Neural cell (in vitro differentiated cells): ENCODE results near the gene PRDM12.

ENCODE experiments used
- EP300 ChIP-seq: fragments of 450-650 bp; conservative IDR thresholded peaks from 2 replicates; pipeline ENCODE4 v1.6.1; 2014; ENCODE audit warnings: antibody characterized with exemption, mild to moderate bottlenecking, moderate library complexity; ENCODE audit not compliant: poor library complexity, severe bottlenecking
- EZH2 ChIP-seq: fragments of 200-600, 300-800 bp; shearing (Covaris generic), sonication (generic); IDR thresholded peaks from 2 replicates; pipeline ENCODE4 v1.6.1; 2014; ENCODE audit warnings: antibody characterized with exemption, low read length, borderline replicate concordance, mild to moderate bottlenecking; ENCODE audit not compliant: insufficient read depth, poor library complexity, severe bottlenecking
- POLR2AphosphoS5 ChIP-seq: IDR thresholded peaks from 2 replicates; pipeline ENCODE4 v1.6.1; 2012
- TAF1 ChIP-seq: IDR thresholded peaks from 2 replicates; pipeline ENCODE4 v1.6.1; 2012; ENCODE audit warnings: low read depth
- TF ChIP-seq, protein P1 (sequence below): fragments of 450-650 bp; IDR thresholded peaks from 2 replicates; pipeline ENCODE4 v1.5.1; 2014; ENCODE audit warnings: antibody characterized with exemption, mild to moderate bottlenecking, moderate library complexity; ENCODE audit not compliant: poor library complexity, severe bottlenecking
- TF ChIP-seq, protein P2 (sequence below): IDR thresholded peaks from 2 replicates; pipeline ENCODE4 v1.6.1; 2012; ENCODE audit warnings: borderline replicate concordance

DNA sequence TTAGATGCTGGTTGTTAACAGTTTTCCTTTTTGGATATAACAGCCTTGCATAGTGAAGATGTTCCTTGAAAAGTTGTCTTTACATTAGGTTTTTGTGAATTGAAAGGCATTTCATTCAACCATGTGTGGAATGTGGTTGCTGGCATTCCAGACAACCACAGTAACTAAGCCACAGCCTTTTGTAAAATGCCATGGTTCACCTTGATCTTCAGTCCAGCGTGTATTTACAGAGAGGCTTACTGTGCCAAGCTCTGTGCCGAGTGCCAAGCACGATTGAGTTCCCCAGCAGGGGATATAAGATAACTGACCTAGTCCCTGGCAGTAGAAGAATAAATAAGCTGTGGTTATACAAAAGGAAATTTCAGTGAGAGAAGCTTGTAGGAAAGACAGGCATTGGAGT, 34.1 kb downstream of the PRDM12 start:
- TF ChIP-seq POLR2AphosphoS5 (no peak), EP300 (no peak), EZH2 (no peak), TAF1 (no peak)
- TF ChIP-seq, protein P1, sequence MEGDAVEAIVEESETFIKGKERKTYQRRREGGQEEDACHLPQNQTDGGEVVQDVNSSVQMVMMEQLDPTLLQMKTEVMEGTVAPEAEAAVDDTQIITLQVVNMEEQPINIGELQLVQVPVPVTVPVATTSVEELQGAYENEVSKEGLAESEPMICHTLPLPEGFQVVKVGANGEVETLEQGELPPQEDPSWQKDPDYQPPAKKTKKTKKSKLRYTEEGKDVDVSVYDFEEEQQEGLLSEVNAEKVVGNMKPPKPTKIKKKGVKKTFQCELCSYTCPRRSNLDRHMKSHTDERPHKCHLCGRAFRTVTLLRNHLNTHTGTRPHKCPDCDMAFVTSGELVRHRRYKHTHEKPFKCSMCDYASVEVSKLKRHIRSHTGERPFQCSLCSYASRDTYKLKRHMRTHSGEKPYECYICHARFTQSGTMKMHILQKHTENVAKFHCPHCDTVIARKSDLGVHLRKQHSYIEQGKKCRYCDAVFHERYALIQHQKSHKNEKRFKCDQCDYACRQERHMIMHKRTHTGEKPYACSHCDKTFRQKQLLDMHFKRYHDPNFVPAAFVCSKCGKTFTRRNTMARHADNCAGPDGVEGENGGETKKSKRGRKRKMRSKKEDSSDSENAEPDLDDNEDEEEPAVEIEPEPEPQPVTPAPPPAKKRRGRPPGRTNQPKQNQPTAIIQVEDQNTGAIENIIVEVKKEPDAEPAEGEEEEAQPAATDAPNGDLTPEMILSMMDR, result no peak
- TF ChIP-seq, protein P2, sequence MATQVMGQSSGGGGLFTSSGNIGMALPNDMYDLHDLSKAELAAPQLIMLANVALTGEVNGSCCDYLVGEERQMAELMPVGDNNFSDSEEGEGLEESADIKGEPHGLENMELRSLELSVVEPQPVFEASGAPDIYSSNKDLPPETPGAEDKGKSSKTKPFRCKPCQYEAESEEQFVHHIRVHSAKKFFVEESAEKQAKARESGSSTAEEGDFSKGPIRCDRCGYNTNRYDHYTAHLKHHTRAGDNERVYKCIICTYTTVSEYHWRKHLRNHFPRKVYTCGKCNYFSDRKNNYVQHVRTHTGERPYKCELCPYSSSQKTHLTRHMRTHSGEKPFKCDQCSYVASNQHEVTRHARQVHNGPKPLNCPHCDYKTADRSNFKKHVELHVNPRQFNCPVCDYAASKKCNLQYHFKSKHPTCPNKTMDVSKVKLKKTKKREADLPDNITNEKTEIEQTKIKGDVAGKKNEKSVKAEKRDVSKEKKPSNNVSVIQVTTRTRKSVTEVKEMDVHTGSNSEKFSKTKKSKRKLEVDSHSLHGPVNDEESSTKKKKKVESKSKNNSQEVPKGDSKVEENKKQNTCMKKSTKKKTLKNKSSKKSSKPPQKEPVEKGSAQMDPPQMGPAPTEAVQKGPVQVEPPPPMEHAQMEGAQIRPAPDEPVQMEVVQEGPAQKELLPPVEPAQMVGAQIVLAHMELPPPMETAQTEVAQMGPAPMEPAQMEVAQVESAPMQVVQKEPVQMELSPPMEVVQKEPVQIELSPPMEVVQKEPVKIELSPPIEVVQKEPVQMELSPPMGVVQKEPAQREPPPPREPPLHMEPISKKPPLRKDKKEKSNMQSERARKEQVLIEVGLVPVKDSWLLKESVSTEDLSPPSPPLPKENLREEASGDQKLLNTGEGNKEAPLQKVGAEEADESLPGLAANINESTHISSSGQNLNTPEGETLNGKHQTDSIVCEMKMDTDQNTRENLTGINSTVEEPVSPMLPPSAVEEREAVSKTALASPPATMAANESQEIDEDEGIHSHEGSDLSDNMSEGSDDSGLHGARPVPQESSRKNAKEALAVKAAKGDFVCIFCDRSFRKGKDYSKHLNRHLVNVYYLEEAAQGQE, result no peak
